K562 (cell line): ENCODE data around the gene METRN. TPM values are rescaled to one million over a fixed set of nuclear protein-coding genes. Genes with fewer than 3 reads are reported as not detected.
A peak's percentile ranks its signal among the peaks of the same experiment; 100 is the strongest.

Experiments used
- ATAC-seq: fragments of 200-7000 bp; cut with Tn5 transposase; 3 replicates; pipeline ENCODE4 v1.9.1; 2020; ENCODE audit warnings: moderate library complexity
- BruUV-seq: library from RNA; stranded (reverse); fragments of 400-500 nt; replicated peaks from 2 replicates; lab custom pipeline; 2021; lab: Mats Ljungman, UMichigan
- CTCF ChIA-PET: fragments of 300-600 bp; formaldehyde crosslinking; extraction: SDS; loops from one replicate; lab custom pipeline; 2021; ENCODE audit warnings: low intra/inter-chr PET ratio; lab: Yijun Ruan, JAX
- POLR2A ChIA-PET: fragments of 300-600, 350-650 bp; sonication (Branson Sonifier 250); formaldehyde crosslinking; extraction: SDS; loops from one replicate; lab custom pipeline; 2021; ENCODE audit warnings: antibody characterized with exemption, inconsistent platforms; lab: Yijun Ruan, JAX
- DNase-seq, 4 experiments: peaks; one replicate each; pipeline versions ENCODE4 v3.0.0 to v3.0.0-alpha.2; 2011 to 2018; ENCODE audit warnings: low spot score in 3 of 4, mixed read lengths in 3 of 4; ENCODE audit errors: extremely low read depth in 1 of 4
- FAIRE-seq: peaks from 2 replicates; lab custom pipeline; 2011; peaks lifted over from hg19 to GRCh38; lab: Jason Lieb, UNC
- H2AFZ ChIP-seq: 2 replicates; pipeline ENCODE4 v1.6.0; 2011; ENCODE audit warnings: low read depth, low read length, control low read depth, inconsistent platforms
- H3K27ac ChIP-seq: fragments of 200-600 bp; 3 replicates; pipeline ENCODE4 v1.8.0; 2011; ENCODE audit warnings: low read depth, mild to moderate bottlenecking, control low read depth, inconsistent platforms, low read length, moderate library complexity, mixed read lengths; ENCODE audit errors: extremely low read depth
- H3K27me3 ChIP-seq, 2 experiments: fragments of 300-600 bp in 1 of 2; 2 replicates in 1 of 2; 3 replicates in 1 of 2; pipeline versions ENCODE4 v1.6.0 to v1.8.0; 2011; ENCODE audit warnings: inconsistent platforms in 2 of 2, low read length in 2 of 2, mild to moderate bottlenecking in 1 of 2, mixed read lengths in 1 of 2, moderate library complexity in 1 of 2; ENCODE audit not compliant: control insufficient read depth in 2 of 2, insufficient read depth in 2 of 2
- H3K36me3 ChIP-seq: fragments of 300-600 bp; 3 replicates; pipeline ENCODE4 v1.8.0; 2011; ENCODE audit warnings: mild to moderate bottlenecking, low read length, inconsistent platforms; ENCODE audit not compliant: control insufficient read depth, insufficient read depth
- H3K4me1 ChIP-seq, 2 experiments: fragments of 200-600 bp in 1 of 2; replicated peaks in 1 of 2; 2 replicates in 1 of 2; 3 replicates in 1 of 2; pipeline versions ENCODE4 v1.5.1 to v1.8.0; 2011; ENCODE audit warnings: inconsistent platforms in 2 of 2, low read length in 2 of 2, mild to moderate bottlenecking in 1 of 2, mixed read lengths in 1 of 2, moderate library complexity in 1 of 2; ENCODE audit not compliant: control insufficient read depth in 2 of 2, insufficient read depth in 2 of 2
- H3K4me2 ChIP-seq: 2 replicates; pipeline ENCODE4 v1.6.1; 2011; ENCODE audit warnings: low read length, control low read depth, inconsistent platforms, mixed read lengths; ENCODE audit not compliant: insufficient read depth
- H3K4me3 ChIP-seq: fragments of 200-600 bp; sonication (generic), shearing (Covaris generic); 2 replicates; pipeline ENCODE4 v1.5.1; 2016; ENCODE audit warnings: control low read depth, inconsistent platforms
- H3K79me2 ChIP-seq: fragments of 200-600 bp; 3 replicates; pipeline ENCODE4 v1.8.0; 2011; ENCODE audit warnings: low read length, inconsistent platforms; ENCODE audit not compliant: control insufficient read depth, insufficient read depth
- H3K9ac ChIP-seq, 2 experiments: 2 replicates each; pipeline versions ENCODE4 v1.6.0 to v1.6.1; 2011; ENCODE audit warnings: low read depth in 2 of 2, low read length in 2 of 2, control low read depth in 1 of 2, inconsistent platforms in 1 of 2, mild to moderate bottlenecking in 1 of 2, mixed read lengths in 1 of 2; ENCODE audit not compliant: insufficient read depth in 1 of 2
- H3K9me1 ChIP-seq: one replicate; pipeline ENCODE4 v1.6.0; 2011; ENCODE audit warnings: inconsistent platforms, mild to moderate bottlenecking, low read length, moderate library complexity; ENCODE audit not compliant: control insufficient read depth, insufficient read depth
- H3K9me3 ChIP-seq: replicated peaks from 2 replicates; pipeline ENCODE4 v1.5.1; 2011; ENCODE audit warnings: low read depth, low read length, inconsistent platforms; ENCODE audit not compliant: control insufficient read depth, insufficient read depth
- H4K20me1 ChIP-seq: replicated peaks from 2 replicates; pipeline ENCODE4 v1.6.1; 2011; ENCODE audit warnings: low read length, inconsistent platforms, mixed read lengths; ENCODE audit not compliant: control insufficient read depth, insufficient read depth
- BHLHE40 ChIP-seq: IDR thresholded peaks from 2 replicates; pipeline ENCODE4 v1.6.1; 2011; ENCODE audit warnings: low read length, improper control_type of control experiment
- ILF3 ChIP-seq: fragments of 450-650 bp; IDR thresholded peaks from 2 replicates; pipeline ENCODE4 v1.6.1; 2018; ENCODE audit warnings: antibody characterized with exemption, mild to moderate bottlenecking, moderate library complexity, borderline replicate concordance
- KAT7 ChIP-seq: sonication (generic); formaldehyde crosslinking; IDR thresholded peaks from 2 replicates; pipeline ENCODE4 v1.8.0; 2022; ENCODE audit warnings: missing genetic modification reagents, mild to moderate bottlenecking, borderline replicate concordance
- SIN3A ChIP-seq, 2 experiments: fragments of 150-350 bp in 1 of 2; IDR thresholded peaks; 2 replicates each; pipeline ENCODE4 v1.6.1; 2011 to 2016; ENCODE audit warnings: borderline replicate concordance in 2 of 2, low read depth in 2 of 2, low read length in 2 of 2, mild to moderate bottlenecking in 2 of 2, moderate library complexity in 2 of 2; ENCODE audit not compliant: control insufficient read depth in 1 of 2
- STAG1 ChIP-seq: sonication (generic); formaldehyde crosslinking; IDR thresholded peaks from 2 replicates; pipeline ENCODE4 v1.5.0; 2020; ENCODE audit warnings: missing genetic modification reagents, borderline replicate concordance
- XRCC5 ChIP-seq: fragments of 200-400 bp; formaldehyde crosslinking; IDR thresholded peaks from 2 replicates; pipeline ENCODE4 v1.6.1; 2017; ENCODE audit warnings: low read depth, mild to moderate bottlenecking, low read length
- WGBS: fragments of 100-300 bp; shearing (Covaris generic); methylation state at CpG from one replicate; pipeline ENCODE4 v1.1.6; 2016; ENCODE audit warnings: low coverage, mixed read lengths; ENCODE audit not compliant: insufficient coverage; ENCODE audit errors: missing lambda C conversion rate; 5-methylcytosine and 5-hydroxymethylcytosine counted together
- in situ Hi-C: fragments of 300-500 bp; cut with MboI; formaldehyde crosslinking; loops from 4 replicates; pipeline ENCODE4 v1.15.0; 2018; ENCODE audit warnings: inconsistent platforms, mixed read lengths
- intact Hi-C: fragments of 100-400 bp; cut with micrococcal nuclease; formaldehyde crosslinking; loops from 2 replicates; pipeline ENCODE4 v1.14.2; 2022
- polyA plus RNA-seq, 8 experiments: library from polyadenylated mRNA; depleted of rRNA in 4 of 8; stranded (reverse) in 5 of 8; unstranded in 3 of 8; fragments of >200 nt; fragmentation: Nextera tagmentation in 2 of 8; fragmentation: Illumina TruSeq in 1 of 8; extraction: Ambion mirVana in 2 of 8; extraction: Trizol in 1 of 8; gene quantifications; 2 replicates each; pipeline versions ENCODE4 v1.2.1 to v1.2.3, GENCODE V29; 2011 to 2014; ENCODE audit warnings: inconsistent platforms in 1 of 8, missing spikeins in 1 of 8
- total RNA-seq, 7 experiments: library from RNA; depleted of rRNA in 6 of 7; stranded (reverse); fragments of >200 nt in 6 of 7; fragmentation: Illumina TruSeq in 2 of 7; extraction: Trizol in 2 of 7; gene quantifications; 2 replicates each; pipeline versions ENCODE4 v1.2.1 to v1.2.3, GENCODE V29; 2011 to 2021; ENCODE audit warnings: low replicate concordance in 1 of 7
- TF ChIP-seq, protein P1 (sequence below): fragments of 250-450 bp; sonication (Bioruptor Pico); IDR thresholded peaks from 2 replicates; pipeline ENCODE4 v1.9.0; 2021; ENCODE audit warnings: mild to moderate bottlenecking

METRN gene
- total and polyA plus RNA-seq, 9 of the 15 experiments (the other 6 are each of a cell fraction or from before 2014, with no cell fraction given) = 0.20 to 89.8 (median 15.4) TPM

DNA sequence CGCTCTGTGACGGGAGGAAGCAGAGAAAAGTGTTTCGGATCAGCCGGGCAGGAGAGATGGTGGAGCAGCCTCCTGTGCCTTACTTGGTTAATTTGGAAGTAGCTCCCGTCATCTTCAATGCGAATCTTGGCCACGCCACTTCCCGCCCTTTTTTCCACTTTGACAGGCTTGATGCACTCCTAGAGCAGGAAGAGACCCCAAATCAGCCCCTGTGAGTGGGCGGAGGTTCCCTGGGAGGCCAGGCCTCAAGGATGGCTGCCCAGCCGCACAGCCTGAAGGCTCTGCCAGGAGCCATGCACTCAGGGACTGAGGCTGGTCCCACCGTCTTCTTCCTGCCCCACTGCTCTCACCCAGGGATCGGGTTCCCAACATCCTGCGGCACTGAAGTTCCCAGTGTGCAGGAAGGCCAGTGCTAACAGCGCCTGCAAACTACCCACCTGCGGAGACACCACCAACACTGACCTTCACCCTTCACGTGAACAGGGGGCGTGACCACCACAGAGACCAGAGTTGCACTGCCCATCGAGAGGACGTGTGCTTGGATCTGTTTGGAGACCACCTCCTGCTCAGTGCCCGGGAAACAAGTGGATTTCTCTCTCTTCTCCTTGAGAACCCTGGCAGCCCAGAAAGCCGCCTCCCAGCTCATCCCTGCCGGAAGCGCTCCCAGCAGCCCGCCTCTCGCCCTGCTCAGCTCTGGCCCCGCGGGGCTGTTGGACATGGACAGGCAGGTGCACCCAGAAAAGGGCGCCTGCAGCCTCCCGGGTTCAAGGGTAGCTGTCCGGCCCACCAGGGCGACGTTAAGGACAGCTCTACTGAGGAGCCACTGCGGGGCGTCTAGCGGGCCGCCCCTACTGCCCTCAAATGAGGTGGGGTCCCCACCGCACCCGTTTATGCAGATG, 24.9 kb downstream of the METRN start:
- H3K36me3 ChIP-seq = peaks cover 43% of the 10 kb centered on the region; the same call in 2 of the 3 replicates
- H3K79me2 ChIP-seq = peaks cover 15% of the 10 kb centered on the region
- 49% methylated on average over 32 of the region's 38 CpGs for WGBS
- H3K9me3 ChIP-seq = no peaks in the 10 kb centered on the region
- H4K20me1 ChIP-seq = no peaks in the 10 kb centered on the region; the same call in 1 of the 2 replicates
- peaks cover 18 to 85% of the 10 kb centered on the region in 2 experiments for H3K4me1 ChIP-seq
- peak overlapping the region; percentile 87 to 95 for H3K9ac ChIP-seq
- peak overlapping the region; percentile 85 for H3K4me2 ChIP-seq
- intact Hi-C loops = no loop called here
- H3K27me3 ChIP-seq = no peaks in the 10 kb centered on the region
- TF ChIP-seq STAG1 = 0 out of 2 replicates have a peak, but pooled peaks have one; percentile 19
- 0 out of 4 replicates have a peak, but pooled peaks of 1 of the 2 experiments have one; percentile 5 for TF ChIP-seq SIN3A (IDR thresholded peaks at IDR 0.05; ENCODE audit: borderline replicate concordance in 2 of 2, control insufficient read depth in 1 of 2, low read depth in 2 of 2, low read length in 2 of 2)
- TF ChIP-seq, protein P1, sequence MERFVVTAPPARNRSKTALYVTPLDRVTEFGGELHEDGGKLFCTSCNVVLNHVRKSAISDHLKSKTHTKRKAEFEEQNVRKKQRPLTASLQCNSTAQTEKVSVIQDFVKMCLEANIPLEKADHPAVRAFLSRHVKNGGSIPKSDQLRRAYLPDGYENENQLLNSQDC (CRISPR knock-in tag) = no peak
- no peak for TF ChIP-seq ILF3
- peak; percentile 18; the same call in 1 of the 2 replicates for TF ChIP-seq BHLHE40
- peak; percentile 68; the same call in 1 of the 2 replicates for TF ChIP-seq KAT7 (CRISPR knock-in tag)
- TF ChIP-seq XRCC5 = 0 out of 2 replicates have a peak, but pooled peaks have one; percentile 4
- TF ChIP-seq, all 486 proteins: peak for 5
- no TSS peak for BruUV-seq
- DNase-seq (no peak), ATAC-seq (peak; percentile 38), FAIRE-seq (no peak)
- H2AFZ ChIP-seq = peak overlapping the region; percentile 86
- ChIA-PET CTCF (interaction anchor here (0.9 to 1.1 kb wide), 2 partner anchors 25 to 348 kb away, joined by 3 to 4 read pairs; partner anchors contain the start of gene METRN), POLR2A (interaction anchor here (0.5 to 1.9 kb wide), 11 partner anchors 8 to 67 kb away, joined by 3 to 11 read pairs (median 3); no protein-coding TSS in a partner anchor)
- peak overlapping the region; percentile 96 for H3K4me3 ChIP-seq
- in situ Hi-C loops = loop anchor here (5.0 kb wide), 1 partner anchor 47 kb away; the partner anchor contains the start of genes CHTF18 and RPUSD1
- peaks cover 6% of the 10 kb centered on the region for H3K9me1 ChIP-seq
- H3K27ac ChIP-seq = peak overlapping the region; percentile 90
